GM13976 (cell line): Measurements from ENCODE around the gene ZNF618.

Experiments
- DNase-seq: peaks from one replicate; pipeline ENCODE4 v3.0.0; 2012; ENCODE audit warnings: low spot score
- CTCF ChIP-seq: IDR thresholded peaks from 2 replicates; pipeline ENCODE4 v1.5.1; 2012; ENCODE audit warnings: borderline replicate concordance, mild to moderate bottlenecking; ENCODE audit not compliant: insufficient read depth; ENCODE audit errors: extremely low read depth, missing control alignments, control extremely low read depth
- in situ Hi-C: fragments of 300-500 bp; cut with MboI; formaldehyde crosslinking; loops from one replicate; pipeline ENCODE4 v1.12.0; 2022; ENCODE audit warnings: low sequenced_read_pairs, mixed read lengths, inconsistent platforms; ENCODE audit not compliant: unreplicated experiment

Gene ZNF618

GRCh38 chr9:114094971-114095370, 218.9 kb downstream of the ZNF618 start:
- no peak for DNase-seq
- no peak for TF ChIP-seq CTCF
- in situ Hi-C loops, result loop anchor here (10.0 kb wide), 1 partner anchor 190 kb away; no protein-coding TSS in a partner anchor

- no peak for DNase-seq
- TF ChIP-seq CTCF, result no peak
- in situ Hi-C loops, result loop anchor here (10.0 kb wide), 1 partner anchor 189 kb away; no protein-coding TSS in a partner anchor
Observed at GRCh38 chr9:114096041-114096511, 220.0 kb downstream of the ZNF618 start.

GRCh38 chr9:114096866-114097612, 220.9 kb downstream of the ZNF618 start:
- in situ Hi-C loops, result loop anchor here (10.0 kb wide), 1 partner anchor 188 kb away; no protein-coding TSS in a partner anchor

GRCh38 chr9:114097613-114098020, 221.5 kb downstream of the ZNF618 start:
- in situ Hi-C loops, result loop anchor here (10.0 kb wide), 1 partner anchor 187 kb away; no protein-coding TSS in a partner anchor

More at GRCh38 chr9:114096866-114097612, 220.9 kb downstream of the ZNF618 start:
- no peak for TF ChIP-seq CTCF
- DNase-seq, result no peak

GRCh38 chr9:114098021-114098935, 222.2 kb downstream of the ZNF618 start:
- DNase-seq, result no peak
- TF ChIP-seq CTCF, result no peak
- in situ Hi-C loops, result loop anchor here (10.0 kb wide), 1 partner anchor 187 kb away; no protein-coding TSS in a partner anchor

More at GRCh38 chr9:114097613-114098020, 221.5 kb downstream of the ZNF618 start:
- DNase-seq, result no peak
- no peak for TF ChIP-seq CTCF

GRCh38 chr9:114098936-114099668, 223.0 kb downstream of the ZNF618 start, which contains the start of gene KIF12:
Gene KIF12, minus strand, starts transcription at chr9:114099292. Its CDS starts 16 bp downstream, at chr9:114099276.
- DNase-seq, result no peak
- in situ Hi-C loops, result loop anchor here (10.0 kb wide), 1 partner anchor 186 kb away; no protein-coding TSS in a partner anchor
- TF ChIP-seq CTCF, result no peak
